ENCODE results near the gene RGS10.

- TF ChIP-seq CTCF (IDR thresholded peaks at IDR 0.05) (no peak), POLR2A (IDR thresholded peaks at IDR 0.05) (no peak)
Observed at GRCh38 chr10:119545310-119545709, 2.8 kb upstream of the RGS10 start.

All from breast epithelium (tissue), 3 donors.